Activated CD8-positive, alpha-beta T cell treated with anti-CD3 and anti-CD28 coated beads for 36 hours (primary cell): Measurements from ENCODE around the gene MTA2. TPM values are rescaled to one million over a fixed set of nuclear protein-coding genes. Genes with fewer than 3 reads are reported as not detected.

Experiments used
- ATAC-seq: fragments of 200-7000 bp; cut with Tn5 transposase; one replicate; pipeline ENCODE4 v1.10.0; 2021; ENCODE audit warnings: mild to moderate bottlenecking, moderate library complexity
- CTCF ChIA-PET: fragments of 350-600 bp; sonication (Branson Sonifier 250); formaldehyde crosslinking; loops from one replicate; lab custom pipeline; 2021; ENCODE audit warnings: antibody characterized with exemption; lab: Charles Lee
- POLR2A ChIA-PET: fragments of 350-600 bp; sonication (Branson Sonifier 250); formaldehyde crosslinking; loops from one replicate; lab custom pipeline; 2021; ENCODE audit warnings: antibody characterized with exemption; lab: Charles Lee
- DNase-seq: peaks from one replicate; pipeline ENCODE4 v3.0.0-alpha.2; 2020
- H3K27ac Mint-ChIP-seq: one replicate; pipeline ENCODE4 v1.8.0; 2021; ENCODE audit warnings: mild to moderate bottlenecking, mixed read lengths
- H3K27me3 Mint-ChIP-seq: one replicate; pipeline ENCODE4 v1.8.0; 2021; ENCODE audit warnings: mixed read lengths
- H3K36me3 Mint-ChIP-seq: one replicate; pipeline ENCODE4 v1.8.0; 2021; ENCODE audit warnings: low read depth, mixed read lengths
- H3K4me1 Mint-ChIP-seq: one replicate; pipeline ENCODE4 v1.8.0; 2021; ENCODE audit warnings: low read depth, mixed read lengths
- H3K4me3 Mint-ChIP-seq: one replicate; pipeline ENCODE4 v1.8.0; 2021; ENCODE audit warnings: mild to moderate bottlenecking, moderate library complexity, mixed read lengths
- H3K9me3 Mint-ChIP-seq: one replicate; pipeline ENCODE4 v1.8.0; 2021; ENCODE audit warnings: mixed read lengths
- CTCF ChIP-seq: fragments of 200-600 bp; IDR thresholded peaks from one replicate; pipeline ENCODE4 v1.8.0; 2022; ENCODE audit warnings: antibody characterized with exemption, mild to moderate bottlenecking
- intact Hi-C: fragments of 100-400 bp; cut with micrococcal nuclease; formaldehyde crosslinking; loops from one replicate; pipeline ENCODE4 v1.10.0; 2022
- total RNA-seq, 2 experiments: library from RNA; stranded (reverse); gene quantifications; one replicate each; pipeline ENCODE4 v1.2.3, GENCODE V29; 2021

The MTA2 gene
- total RNA-seq, 2 experiments from 2014 or later: 159 to 164 TPM

GRCh38 chr11:62555464-62556107, 46.1 kb downstream of the MTA2 start:
- ChIA-PET CTCF (interaction anchor here (0.6 to 8.1 kb wide), 5 partner anchors 12 to 1801 kb away, joined by 3 to 97 read pairs (median 22); partner anchors contain the start of gene EML3), POLR2A (interaction anchor here (0.7 to 14.2 kb wide), 9 partner anchors 8 to 588 kb away, joined by 3 to 156 read pairs (median 7); partner anchors contain the start of genes EEF1G, FTH1, TUT1 and UQCC3)
- H3K36me3 Mint-ChIP-seq: peaks cover 40% of the 10 kb centered on the region
- H3K4me3 Mint-ChIP-seq: peak overlapping the region; percentile 41
- DNase-seq (peak; percentile 70), ATAC-seq (peak; percentile 15)
- H3K9me3 Mint-ChIP-seq: no peaks in the 10 kb centered on the region
- H3K27ac Mint-ChIP-seq: peak overlapping the region; percentile 94
- intact Hi-C loops: loop anchor here (2.0 to 5.0 kb wide), 2 partner anchors 13 to 128 kb away; no protein-coding TSS in a partner anchor
- no peak for TF ChIP-seq CTCF
- peaks cover 93% of the 10 kb centered on the region for H3K4me1 Mint-ChIP-seq
- no peaks in the 10 kb centered on the region for H3K27me3 Mint-ChIP-seq

- ATAC-seq: no peak
- H3K27ac Mint-ChIP-seq: peak overlapping the region; percentile 94
Observed at GRCh38 chr11:62554387-62555167, 47.1 kb downstream of the MTA2 start.

GRCh38 chr11:62553839-62554361, 47.8 kb downstream of the MTA2 start:
- intact Hi-C loops: no loop called here

More at GRCh38 chr11:62554387-62555167, 47.1 kb downstream of the MTA2 start:
- no peak for DNase-seq
- Mint-ChIP-seq H3K9me3 (no peaks in the 10 kb centered on the region), H3K4me3 (no peak overlapping the region), H3K36me3 (peaks cover 31% of the 10 kb centered on the region), H3K27me3 (no peaks in the 10 kb centered on the region), H3K4me1 (peaks cover 89% of the 10 kb centered on the region)
- CTCF ChIA-PET: interaction anchor here (1.0 to 8.1 kb wide), 4 partner anchors 11 to 159 kb away, joined by 3 to 97 read pairs (median 42); no protein-coding TSS in a partner anchor
- no peak for TF ChIP-seq CTCF
- POLR2A ChIA-PET: interaction anchor here (1.2 to 14.2 kb wide), 7 partner anchors 9 to 301 kb away, joined by 3 to 156 read pairs (median 11); partner anchors contain the start of genes C11orf98, CSKMT, EEF1G and TUT1
- intact Hi-C loops: loop anchor here (5.0 kb wide), 1 partner anchor 127 kb away; no protein-coding TSS in a partner anchor

More at GRCh38 chr11:62553839-62554361, 47.8 kb downstream of the MTA2 start:
- Mint-ChIP-seq H3K27ac (peak overlapping the region; percentile 94), H3K4me1 (peaks cover 82% of the 10 kb centered on the region), H3K27me3 (no peaks in the 10 kb centered on the region), H3K9me3 (no peaks in the 10 kb centered on the region), H3K36me3 (peaks cover 25% of the 10 kb centered on the region), H3K4me3 (no peak overlapping the region)
- ATAC-seq (no peak), DNase-seq (no peak)
- ChIA-PET CTCF (interaction anchor here (1.0 to 8.1 kb wide), 4 partner anchors 10 to 159 kb away, joined by 3 to 97 read pairs (median 32); no protein-coding TSS in a partner anchor), POLR2A (interaction anchor here (1.0 to 14.2 kb wide), 9 partner anchors 9 to 302 kb away, joined by 3 to 156 read pairs (median 5); partner anchors contain the start of genes BSCL2, C11orf98, CSKMT and EEF1G)
- TF ChIP-seq CTCF: no peak
